GM12864 (cell line): ENCODE data around the gene MDFI.
"Not testable (repeated sequence)": the region's sequence is repeated elsewhere in the genome, so short reads cannot be mapped to it uniquely, and the experiment has no call there.

ENCODE experiments used
- DNase-seq: peaks from one replicate; pipeline ENCODE4 v3.0.0-alpha.2; 2011; ENCODE audit warnings: low read depth
- H3K4me3 ChIP-seq: 2 replicates; pipeline ENCODE4 v1.5.1; 2011; ENCODE audit warnings: mild to moderate bottlenecking, low read depth, low read length, control low read depth
- CTCF ChIP-seq: IDR thresholded peaks from 2 replicates; pipeline ENCODE4 v1.5.1; 2011; ENCODE audit warnings: low read depth, mild to moderate bottlenecking, moderate library complexity, low read length, control low read depth, inconsistent platforms; ENCODE audit errors: missing control alignments

The MDFI gene

GRCh38 chr6:41614715-41615114 is 23.6 kb upstream of the MDFI start:
- DNase-seq: no peak
- H3K4me3 ChIP-seq: no peak overlapping the region
- no peak for TF ChIP-seq CTCF

GRCh38 chr6:41615311-41615710 is 23.0 kb upstream of the MDFI start:
- no peak overlapping the region for H3K4me3 ChIP-seq
- DNase-seq: no peak
- TF ChIP-seq CTCF: no peak

- TF ChIP-seq CTCF: no peak
- DNase-seq: no peak
- H3K4me3 ChIP-seq: no peak overlapping the region
Measured at GRCh38 chr6:41618598-41618997, 19.7 kb upstream of the MDFI start.

- H3K4me3 ChIP-seq, DNase-seq: not testable (repeated sequence)
Measured at GRCh38 chr6:41619193-41619592, 19.1 kb upstream of the MDFI start.

GRCh38 chr6:41621367-41621766 is 16.9 kb upstream of the MDFI start:
- TF ChIP-seq CTCF: no peak
- H3K4me3 ChIP-seq: no peak overlapping the region
- DNase-seq: no peak

- no peak for DNase-seq
- TF ChIP-seq CTCF: no peak
- no peak overlapping the region for H3K4me3 ChIP-seq
Measured at GRCh38 chr6:41621802-41622201, 16.5 kb upstream of the MDFI start.

- H3K4me3 ChIP-seq: no peak overlapping the region
- no peak for TF ChIP-seq CTCF
- no peak for DNase-seq
Measured at GRCh38 chr6:41622206-41622988, 15.9 kb upstream of the MDFI start.
